ENCODE results near the gene SLC41A3. TPM values are rescaled to one million over a fixed set of nuclear protein-coding genes. Genes with fewer than 3 reads are reported as not detected.
"Not testable (repeated sequence)": the region's sequence is repeated elsewhere in the genome, so short reads cannot be mapped to it uniquely, and the experiment has no call there.

SLC41A3 gene
- total and polyA plus RNA-seq, 10 of the 15 experiments (the other 5 are each of a cell fraction or from before 2014, with no cell fraction given): 8.3 to 29.5 (median 16.7) TPM

DNA sequence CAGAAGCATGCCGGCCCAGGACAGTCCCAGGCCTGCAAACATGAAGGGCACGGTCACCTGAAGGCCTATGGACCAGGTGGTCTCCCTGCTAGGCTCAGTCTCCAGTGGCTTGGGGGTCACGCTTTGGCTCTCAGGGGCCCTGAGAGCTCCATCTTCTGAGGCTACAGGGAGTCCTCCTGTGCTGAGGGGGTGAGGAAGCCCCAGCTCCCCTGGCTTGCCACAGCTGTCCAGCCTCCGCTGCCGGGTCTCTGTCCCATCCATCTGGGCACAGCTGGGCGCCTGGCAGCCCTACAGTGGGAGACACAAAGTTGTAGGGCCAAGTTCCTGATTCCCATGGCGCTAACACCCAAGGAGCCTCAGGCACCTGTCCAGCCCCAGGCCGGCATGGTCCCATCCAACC, 16.0 kb downstream of the SLC41A3 start (continued):
- TF ChIP-seq, protein P1, sequence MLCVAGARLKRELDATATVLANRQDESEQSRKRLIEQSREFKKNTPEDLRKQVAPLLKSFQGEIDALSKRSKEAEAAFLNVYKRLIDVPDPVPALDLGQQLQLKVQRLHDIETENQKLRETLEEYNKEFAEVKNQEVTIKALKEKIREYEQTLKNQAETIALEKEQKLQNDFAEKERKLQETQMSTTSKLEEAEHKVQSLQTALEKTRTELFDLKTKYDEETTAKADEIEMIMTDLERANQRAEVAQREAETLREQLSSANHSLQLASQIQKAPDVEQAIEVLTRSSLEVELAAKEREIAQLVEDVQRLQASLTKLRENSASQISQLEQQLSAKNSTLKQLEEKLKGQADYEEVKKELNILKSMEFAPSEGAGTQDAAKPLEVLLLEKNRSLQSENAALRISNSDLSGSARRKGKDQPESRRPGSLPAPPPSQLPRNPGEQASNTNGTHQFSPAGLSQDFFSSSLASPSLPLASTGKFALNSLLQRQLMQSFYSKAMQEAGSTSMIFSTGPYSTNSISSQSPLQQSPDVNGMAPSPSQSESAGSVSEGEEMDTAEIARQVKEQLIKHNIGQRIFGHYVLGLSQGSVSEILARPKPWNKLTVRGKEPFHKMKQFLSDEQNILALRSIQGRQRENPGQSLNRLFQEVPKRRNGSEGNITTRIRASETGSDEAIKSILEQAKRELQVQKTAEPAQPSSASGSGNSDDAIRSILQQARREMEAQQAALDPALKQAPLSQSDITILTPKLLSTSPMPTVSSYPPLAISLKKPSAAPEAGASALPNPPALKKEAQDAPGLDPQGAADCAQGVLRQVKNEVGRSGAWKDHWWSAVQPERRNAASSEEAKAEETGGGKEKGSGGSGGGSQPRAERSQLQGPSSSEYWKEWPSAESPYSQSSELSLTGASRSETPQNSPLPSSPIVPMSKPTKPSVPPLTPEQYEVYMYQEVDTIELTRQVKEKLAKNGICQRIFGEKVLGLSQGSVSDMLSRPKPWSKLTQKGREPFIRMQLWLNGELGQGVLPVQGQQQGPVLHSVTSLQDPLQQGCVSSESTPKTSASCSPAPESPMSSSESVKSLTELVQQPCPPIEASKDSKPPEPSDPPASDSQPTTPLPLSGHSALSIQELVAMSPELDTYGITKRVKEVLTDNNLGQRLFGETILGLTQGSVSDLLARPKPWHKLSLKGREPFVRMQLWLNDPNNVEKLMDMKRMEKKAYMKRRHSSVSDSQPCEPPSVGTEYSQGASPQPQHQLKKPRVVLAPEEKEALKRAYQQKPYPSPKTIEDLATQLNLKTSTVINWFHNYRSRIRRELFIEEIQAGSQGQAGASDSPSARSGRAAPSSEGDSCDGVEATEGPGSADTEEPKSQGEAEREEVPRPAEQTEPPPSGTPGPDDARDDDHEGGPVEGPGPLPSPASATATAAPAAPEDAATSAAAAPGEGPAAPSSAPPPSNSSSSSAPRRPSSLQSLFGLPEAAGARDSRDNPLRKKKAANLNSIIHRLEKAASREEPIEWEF (IDR thresholded peaks at IDR 0.05; ENCODE audit: insufficient replicate concordance, low read depth, low read length): no peak

DNA sequence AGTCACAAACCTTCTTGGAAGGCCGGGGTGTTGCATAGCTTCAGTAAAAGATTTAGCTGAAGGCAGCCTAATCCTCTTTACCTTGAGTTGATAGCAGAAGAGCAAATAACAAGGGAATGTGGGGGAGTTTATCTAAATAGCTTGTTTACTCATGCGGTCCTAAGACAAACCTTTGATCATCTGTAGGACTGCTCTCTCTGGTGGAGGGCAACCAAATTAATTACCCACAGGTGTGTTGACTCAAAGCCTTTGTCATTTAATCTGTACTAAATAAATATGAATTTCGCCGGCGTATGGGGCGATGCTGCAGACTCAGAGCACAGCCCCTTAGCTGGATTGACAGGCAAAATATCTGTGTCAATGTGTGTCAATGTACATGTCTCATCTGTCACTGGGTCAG, 17.2 kb downstream of the SLC41A3 start:
- intact Hi-C loops (cut with micrococcal nuclease; ENCODE audit: unreplicated experiment); H3K4me1 ChIP-seq (ENCODE audit: control insufficient read depth, insufficient read depth, low read length); BruUV-seq (replicated peaks); H3K9ac ChIP-seq (ENCODE audit: control insufficient read depth, insufficient read depth, low read length); SMC1A ChIA-PET (ENCODE audit: uncharacterized antibody, unreplicated experiment); H3K9me3 ChIP-seq (replicated peaks; ENCODE audit: control insufficient read depth, insufficient read depth, low read length); POLR2A ChIA-PET; H3K27me3 ChIP-seq (replicated peaks in 1 of 2; ENCODE audit: control insufficient read depth in 2 of 2, insufficient read depth in 2 of 2, low read length in 1 of 2); DNase-seq (ENCODE audit: low read depth, low spot score); H3K36me3 ChIP-seq (ENCODE audit: control insufficient read depth in 2 of 2, insufficient read depth in 2 of 2, low read length in 1 of 2); H3K79me2 ChIP-seq (ENCODE audit: control insufficient read depth, insufficient read depth, low read length); H3K4me2 ChIP-seq (ENCODE audit: control insufficient read depth, insufficient read depth); CTCF ChIA-PET; H3K27ac ChIP-seq (ENCODE audit: control insufficient read depth, insufficient read depth); ATAC-seq; H2AFZ ChIP-seq (ENCODE audit: control insufficient read depth, low read depth, low read length); FAIRE-seq; in situ Hi-C loops (cut with MboI); H3K4me3 ChIP-seq; RAD21 ChIA-PET (ENCODE audit: unreplicated experiment); H4K20me1 ChIP-seq (ENCODE audit: control insufficient read depth, insufficient read depth): not testable (repeated sequence)
- 97% methylated on average over 6 of the region's 6 CpGs for WGBS (ENCODE audit: insufficient coverage, insufficient replicate concordance, low lambda C conversion rate, missing lambda C conversion rate)
